GM23248 (cell line): ENCODE data around the gene PDGFRB. TPM values are rescaled to one million over a fixed set of nuclear protein-coding genes. Genes with fewer than 3 reads are reported as not detected.

ENCODE experiments used
- DNase-seq: peaks from one replicate; pipeline ENCODE4 v3.0.0-alpha.2; 2015
- H2AFZ ChIP-seq: fragments of 200-600 bp; sonication (generic); 2 replicates; pipeline ENCODE4 v1.6.1; 2016; ENCODE audit warnings: antibody characterized with exemption
- H3F3A ChIP-seq: fragments of 200-600 bp; sonication (generic); 2 replicates; pipeline ENCODE4 v1.6.1; 2016; ENCODE audit warnings: mild to moderate bottlenecking, antibody characterized with exemption, mixed run types; ENCODE audit not compliant: insufficient read depth
- H3K27ac ChIP-seq: fragments of 200-600 bp; sonication (generic); 2 replicates; pipeline ENCODE4 v1.5.1; 2016; ENCODE audit warnings: mild to moderate bottlenecking
- H3K27me3 ChIP-seq: fragments of 200-600 bp; sonication (generic); replicated peaks from 2 replicates; pipeline ENCODE4 v1.6.1; 2016; ENCODE audit warnings: mild to moderate bottlenecking; ENCODE audit not compliant: insufficient read depth
- H3K36me3 ChIP-seq: fragments of 200-600 bp; sonication (generic); 2 replicates; pipeline ENCODE4 v1.6.1; 2016; ENCODE audit warnings: low read depth, mild to moderate bottlenecking
- H3K4me1 ChIP-seq: fragments of 200-600 bp; sonication (generic); 2 replicates; pipeline ENCODE4 v1.6.1; 2016; ENCODE audit warnings: mild to moderate bottlenecking; ENCODE audit not compliant: insufficient read depth
- H3K4me2 ChIP-seq: fragments of 200-600 bp; sonication (generic); one replicate; pipeline ENCODE4 v1.6.1; 2016; ENCODE audit warnings: mild to moderate bottlenecking; ENCODE audit not compliant: unreplicated experiment
- H3K4me3 ChIP-seq: fragments of 200-600 bp; sonication (generic); 2 replicates; pipeline ENCODE4 v1.5.1; 2016; ENCODE audit warnings: mild to moderate bottlenecking
- H3K79me2 ChIP-seq: fragments of 200-600 bp; sonication (generic); 2 replicates; pipeline ENCODE4 v1.6.1; 2016; ENCODE audit warnings: mild to moderate bottlenecking; ENCODE audit not compliant: insufficient read depth
- H3K9ac ChIP-seq: fragments of 200-600 bp; sonication (generic); 2 replicates; pipeline ENCODE4 v1.6.1; 2016; ENCODE audit warnings: mild to moderate bottlenecking
- H3K9me2 ChIP-seq: fragments of 200-600 bp; sonication (generic); 2 replicates; pipeline ENCODE4 v1.6.1; 2016; ENCODE audit warnings: mixed run types, mild to moderate bottlenecking, moderate library complexity; ENCODE audit not compliant: insufficient read depth
- H3K9me3 ChIP-seq: fragments of 200-600 bp; sonication (generic); one replicate; pipeline ENCODE4 v1.6.1; 2017; ENCODE audit warnings: low read depth
- H4K20me1 ChIP-seq: fragments of 200-600 bp; sonication (generic); 2 replicates; pipeline ENCODE4 v1.6.0; 2016; ENCODE audit not compliant: insufficient read depth
- EZH2 ChIP-seq: fragments of 200-600 bp; sonication (generic); IDR thresholded peaks from 2 replicates; pipeline ENCODE4 v1.6.1; 2018; ENCODE audit warnings: antibody characterized with exemption, mild to moderate bottlenecking; ENCODE audit not compliant: insufficient read depth, poor library complexity, severe bottlenecking
- EZH2phosphoT487 ChIP-seq: fragments of 200-600 bp; sonication (generic); IDR thresholded peaks from 2 replicates; pipeline ENCODE4 v1.6.1; 2018; ENCODE audit warnings: antibody characterized with exemption, moderate library complexity, mild to moderate bottlenecking, low read depth; ENCODE audit not compliant: insufficient read depth
- WGBS, 2 experiments: methylation state at CpG; one replicate each; pipeline ENCODE4 v1.1.6; 2015 to 2017; ENCODE audit warnings: low lambda C conversion rate in 2 of 2, low coverage in 1 of 2; ENCODE audit errors: missing lambda C conversion rate in 2 of 2; 5-methylcytosine and 5-hydroxymethylcytosine counted together
- in situ Hi-C: fragments of 300-500 bp; cut with MboI; formaldehyde crosslinking; loops from 2 replicates; pipeline ENCODE4 v1.15.0; 2020
- polyA plus RNA-seq: library from polyadenylated mRNA; unstranded; fragments of >200 nt; fragmentation: Nextera tagmentation; extraction: Ambion mirVana; gene quantifications from 2 replicates; pipeline ENCODE4 v1.2.1, GENCODE V29; 2016
- total RNA-seq: library from RNA; depleted of rRNA; stranded (reverse); fragments of >200 nt; shearing (Covaris generic); gene quantifications from 2 replicates; pipeline ENCODE4 v1.2.3, GENCODE V29; 2014

Gene PDGFRB
- total and polyA plus RNA-seq, 2 experiments from 2014 or later, result 155 to 205 TPM

DNA sequence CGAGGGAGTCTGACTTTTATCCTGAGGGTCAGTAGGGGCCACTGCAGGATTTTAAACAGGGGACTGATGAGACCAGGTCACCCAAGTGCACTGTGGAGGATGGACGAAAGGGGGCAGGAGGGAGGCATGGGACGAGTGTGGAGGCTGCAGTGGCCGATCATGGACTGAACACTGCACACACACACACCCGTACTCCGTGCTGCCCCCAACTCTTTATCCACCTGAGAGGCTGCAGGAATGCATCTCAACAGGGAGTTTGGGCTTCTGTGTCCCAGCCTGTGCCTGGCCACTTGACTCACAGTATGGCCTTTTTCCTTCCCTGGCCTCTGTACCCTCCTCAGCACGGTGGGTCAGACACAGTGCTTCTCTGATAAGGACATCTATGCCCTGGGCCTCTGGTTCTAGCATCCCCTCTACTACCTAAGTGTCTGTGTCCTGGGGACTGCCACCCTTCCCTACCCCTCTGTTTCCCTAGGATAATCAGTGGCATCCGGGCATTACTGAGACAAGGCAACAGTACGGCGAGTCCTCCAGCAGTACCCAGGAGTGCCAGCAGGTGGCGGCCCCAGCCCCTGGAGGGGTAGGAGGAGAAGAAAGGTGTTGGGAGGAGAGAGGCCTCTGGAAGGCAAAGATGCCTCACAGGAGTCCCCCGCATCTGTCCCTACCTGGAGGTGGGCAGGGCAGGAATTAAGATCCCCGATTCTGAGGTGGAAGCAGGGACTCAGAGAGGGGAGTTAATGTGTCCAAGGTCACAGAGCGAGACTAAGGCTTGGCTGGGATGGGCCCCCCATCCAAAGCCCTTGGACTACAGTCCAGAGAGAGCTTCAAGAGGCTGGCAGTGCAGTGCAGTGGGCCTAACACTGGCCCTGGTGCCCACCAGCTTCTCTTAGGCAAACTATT lies 5.8 kb upstream of the PDGFRB start:
- in situ Hi-C loops, result no loop called here
- peaks cover 47% of the 10 kb centered on the region for H3K4me1 ChIP-seq

DNA sequence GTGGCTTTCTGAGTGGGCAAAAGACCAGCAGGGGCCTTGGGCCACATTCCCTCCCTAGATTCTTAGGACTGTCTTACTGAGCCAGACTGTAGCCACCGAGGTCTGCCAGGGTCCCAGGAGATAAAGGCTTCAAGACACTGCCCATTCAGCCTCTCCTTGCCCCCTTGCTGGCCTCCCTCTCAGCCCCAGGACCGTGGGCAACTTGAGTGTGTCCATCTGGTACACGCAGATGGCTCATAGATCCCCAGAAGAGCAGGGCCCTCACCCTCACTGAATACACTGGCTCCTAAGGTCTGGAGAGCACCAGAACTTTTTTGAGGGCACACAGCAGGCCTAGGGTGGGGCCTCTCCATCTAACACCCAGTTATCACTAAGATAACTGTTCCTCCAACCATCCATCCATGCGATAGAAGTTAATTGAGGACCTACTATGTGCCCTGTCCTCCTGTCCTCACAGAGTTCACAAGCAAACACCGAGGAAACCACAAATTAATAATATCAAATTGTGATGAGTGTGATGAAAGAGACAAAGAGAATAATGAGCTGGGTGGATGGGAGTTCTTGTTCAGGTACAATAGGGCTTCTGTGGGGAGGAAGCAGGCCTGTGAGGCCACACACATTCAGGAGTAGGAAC lies 4.9 kb upstream of the PDGFRB start:
- Histone ChIP-seq H3K9ac (peak overlapping the region; percentile 72), H4K20me1 (no peaks in the 10 kb centered on the region), H3K27me3 (no peaks in the 10 kb centered on the region), H3K4me2 (no peak overlapping the region), H3K27ac (peak overlapping the region; percentile 92), H2AFZ (peak overlapping the region; percentile 83), H3K9me2 (no peaks in the 10 kb centered on the region), H3K4me1 (peaks cover 52% of the 10 kb centered on the region), H3K79me2 (no peaks in the 10 kb centered on the region), H3F3A (peaks cover 44% of the 10 kb centered on the region), H3K4me3 (no peak overlapping the region), H3K9me3 (no peaks in the 10 kb centered on the region), H3K36me3 (no peaks in the 10 kb centered on the region)
- 38 to 48% methylated on average over 5 of the region's 5 CpGs for WGBS, 2 experiments
- TF ChIP-seq EZH2, result no peak
- TF ChIP-seq EZH2phosphoT487, result no peak
- in situ Hi-C loops, result no loop called here
- DNase-seq, result peak; percentile 47

More for the DNA sequence above, 5.8 kb upstream of the PDGFRB start:
- TF ChIP-seq EZH2phosphoT487 (no peak), EZH2 (no peak)
- Histone ChIP-seq H3K9me2 (no peaks in the 10 kb centered on the region), H3K36me3 (no peaks in the 10 kb centered on the region), H4K20me1 (no peaks in the 10 kb centered on the region), H3K27me3 (no peaks in the 10 kb centered on the region), H3F3A (peaks cover 39% of the 10 kb centered on the region), H3K9ac (no peak overlapping the region), H3K4me3 (no peak overlapping the region), H2AFZ (peak overlapping the region; percentile 83), H3K27ac (peak overlapping the region; percentile 92), H3K9me3 (no peaks in the 10 kb centered on the region), H3K79me2 (no peaks in the 10 kb centered on the region), H3K4me2 (no peak overlapping the region)
- WGBS, 2 experiments, result 18 to 20% methylated on average over 14 of the region's 14 CpGs
- peak; percentile 80 for DNase-seq

DNA sequence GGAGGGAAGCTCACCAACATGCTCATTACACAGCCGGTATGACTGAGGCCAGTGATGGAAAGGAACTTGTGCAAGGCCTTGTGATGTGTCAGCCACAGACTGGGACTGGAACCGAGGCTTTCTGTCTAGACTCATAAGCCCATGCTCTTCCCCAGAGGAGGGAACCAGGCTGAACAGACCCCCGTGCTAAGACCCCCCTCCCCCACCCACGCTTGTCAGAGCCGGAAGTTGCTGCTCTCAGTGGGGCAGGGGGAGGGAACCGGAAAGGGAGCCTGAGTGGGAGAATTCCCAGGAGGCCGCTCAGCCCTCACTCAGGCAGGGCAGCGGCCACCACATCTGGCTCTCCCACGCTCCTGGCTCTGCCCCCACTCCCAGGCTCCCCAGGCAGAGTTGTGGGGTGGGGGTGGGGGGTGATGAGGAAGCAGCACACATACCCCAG lies 4.1 kb upstream of the PDGFRB start:
- H3F3A ChIP-seq, result peaks cover 52% of the 10 kb centered on the region
- peak overlapping the region; percentile 59 for H3K4me2 ChIP-seq
- DNase-seq, result peak; percentile 89
- TF ChIP-seq EZH2, result no peak
- no peak for TF ChIP-seq EZH2phosphoT487
- H3K79me2 ChIP-seq, result peaks cover 7% of the 10 kb centered on the region
- H3K4me1 ChIP-seq, result peaks cover 52% of the 10 kb centered on the region
- no peaks in the 10 kb centered on the region for H3K9me2 ChIP-seq
- no peaks in the 10 kb centered on the region for H3K36me3 ChIP-seq
- no peaks in the 10 kb centered on the region for H3K27me3 ChIP-seq
- no peak overlapping the region for H3K4me3 ChIP-seq
- 0 to 1% methylated on average over 9 of the region's 9 CpGs for WGBS, 2 experiments
- H3K9me3 ChIP-seq, result no peaks in the 10 kb centered on the region
- in situ Hi-C loops, result no loop called here
- no peaks in the 10 kb centered on the region for H4K20me1 ChIP-seq
- peak overlapping the region; percentile 92 for H3K27ac ChIP-seq
- H3K9ac ChIP-seq, result peak overlapping the region; percentile 72
- peak overlapping the region; percentile 83 for H2AFZ ChIP-seq

DNA sequence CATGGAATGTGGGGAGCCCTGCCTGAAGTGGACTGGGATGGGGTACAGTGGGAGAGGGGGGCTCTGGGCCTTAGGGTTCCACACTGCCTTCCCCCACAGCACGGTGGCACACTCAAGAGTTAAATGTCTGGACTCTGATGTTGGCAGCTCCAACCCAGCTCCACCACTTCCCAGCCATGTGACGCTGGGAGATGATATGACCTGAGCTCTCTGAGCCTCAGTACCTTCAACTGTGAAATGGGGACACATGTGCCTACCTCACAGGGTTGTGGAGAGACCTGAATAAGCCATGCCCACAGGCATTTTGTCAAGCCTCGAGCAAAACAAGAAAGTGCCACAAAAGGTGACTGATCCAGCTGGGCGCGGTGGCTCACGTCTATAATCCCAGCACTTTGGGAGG lies 3.4 kb upstream of the PDGFRB start:
- peak overlapping the region; percentile 59 for H3K4me2 ChIP-seq
- TF ChIP-seq EZH2phosphoT487 (no peak), EZH2 (no peak)
- H3K36me3 ChIP-seq, result no peaks in the 10 kb centered on the region
- H2AFZ ChIP-seq, result no peak overlapping the region
- no peaks in the 10 kb centered on the region for H3K9me3 ChIP-seq
- peak overlapping the region; percentile 92 for H3K27ac ChIP-seq
- H3K27me3 ChIP-seq, result no peaks in the 10 kb centered on the region
- H3K79me2 ChIP-seq, result peaks cover 14% of the 10 kb centered on the region
- H4K20me1 ChIP-seq, result no peaks in the 10 kb centered on the region
- in situ Hi-C loops, result no loop called here
- peaks cover 60% of the 10 kb centered on the region for H3F3A ChIP-seq
- peak overlapping the region; percentile 72; the same call in 1 of the 2 replicates for H3K9ac ChIP-seq
- no peak for DNase-seq
- no peaks in the 10 kb centered on the region for H3K9me2 ChIP-seq
- H3K4me3 ChIP-seq, result 0 out of 2 replicates have a peak overlapping the region, but pooled peaks have one; percentile 9
- H3K4me1 ChIP-seq, result peaks cover 49% of the 10 kb centered on the region
- 61 to 70% methylated on average over 6 of the region's 6 CpGs for WGBS, 2 experiments
